Measurements from ENCODE around the gene FMO3.

- TF ChIP-seq ZEB2 (tag by site-specific recombination; IDR thresholded peaks at IDR 0.05), result no peak
- TF ChIP-seq HOXA7 (CRISPR knock-in tag; IDR thresholded peaks at IDR 0.05; ENCODE audit: borderline replicate concordance), result no peak
- TF ChIP-seq CTCF (tag by site-specific recombination; IDR thresholded peaks at IDR 0.05), result no peak
- TF ChIP-seq ZNF664 (tag by site-specific recombination; IDR thresholded peaks at IDR 0.05), result no peak
- no peak for TF ChIP-seq ZNF549 (tag by site-specific recombination; IDR thresholded peaks at IDR 0.05)
- TF ChIP-seq ZNF391 (tag by site-specific recombination; IDR thresholded peaks at IDR 0.05; ENCODE audit: borderline replicate concordance, low read depth), result no peak
- TF ChIP-seq ZNF146 (tag by site-specific recombination; IDR thresholded peaks at IDR 0.05), result no peak
Measured at GRCh38 chr1:171158551-171158950, 67.8 kb downstream of the FMO3 start.
